HepG2 (cell line): ENCODE results near the gene PISD. TPM values are rescaled to one million over a fixed set of nuclear protein-coding genes. Genes with fewer than 3 reads are reported as not detected.

Experiments
- ATAC-seq: fragments of 200-7000 bp; cut with Tn5 transposase; 3 replicates; pipeline ENCODE4 v1.9.1; 2020; ENCODE audit warnings: mild to moderate bottlenecking, moderate library complexity
- BruUV-seq: library from RNA; stranded (reverse); fragments of 400-500 nt; replicated peaks from 2 replicates; lab custom pipeline; 2021; lab: Mats Ljungman, UMichigan
- CTCF ChIA-PET: fragments of 300-600 bp; formaldehyde crosslinking; extraction: SDS; loops from one replicate; lab custom pipeline; 2021; ENCODE audit warnings: low total read pairs, inconsistent platforms, low intra/inter-chr PET ratio; lab: Yijun Ruan, JAX
- POLR2A ChIA-PET: fragments of 350-600 bp; sonication (Branson Sonifier 250); formaldehyde crosslinking; loops from one replicate; lab custom pipeline; 2020; ENCODE audit warnings: antibody characterized with exemption, inconsistent platforms; lab: Yijun Ruan, JAX
- DNase-seq: peaks from one replicate; pipeline ENCODE4 v3.0.0-alpha.2; 2015; ENCODE audit warnings: low spot score
- FAIRE-seq: peaks from 3 replicates; lab custom pipeline; 2011; peaks lifted over from hg19 to GRCh38; lab: Jason Lieb, UNC
- H2AFZ ChIP-seq: one replicate; pipeline ENCODE4 v1.6.1; 2011; ENCODE audit warnings: low read length, inconsistent platforms
- H3K27ac ChIP-seq: fragments of 300-600 bp; 3 replicates; pipeline ENCODE4 v1.8.0; 2011; ENCODE audit warnings: mixed run types, mild to moderate bottlenecking, mixed read lengths, low read length, inconsistent platforms; ENCODE audit not compliant: insufficient read depth; ENCODE audit errors: extremely low read length
- H3K27me3 ChIP-seq, 2 experiments: fragments of 200-600 bp in 1 of 2; 2 replicates in 1 of 2; 3 replicates in 1 of 2; pipeline versions ENCODE4 v1.6.0 to v1.8.0; 2011; ENCODE audit warnings: low read length in 2 of 2, mild to moderate bottlenecking in 2 of 2, moderate library complexity in 2 of 2, inconsistent platforms in 1 of 2; ENCODE audit not compliant: insufficient read depth in 2 of 2, control insufficient read depth in 1 of 2
- H3K36me3 ChIP-seq, 2 experiments: fragments of 200-600 bp in 1 of 2; replicated peaks in 1 of 2; 2 replicates in 1 of 2; 3 replicates in 1 of 2; pipeline versions ENCODE4 v1.5.1 to v1.8.0; 2011; ENCODE audit warnings: low read length in 2 of 2, inconsistent platforms in 1 of 2; ENCODE audit not compliant: insufficient read depth in 2 of 2, control insufficient read depth in 1 of 2
- H3K4me1 ChIP-seq: 2 replicates; pipeline ENCODE4 v1.5.1; 2012; ENCODE audit warnings: low read length, inconsistent platforms; ENCODE audit not compliant: insufficient read depth
- H3K4me2 ChIP-seq: 2 replicates; pipeline ENCODE4 v1.6.0; 2011; ENCODE audit warnings: low read depth, low read length, inconsistent platforms
- H3K4me3 ChIP-seq, 3 experiments: fragments of 200-600 bp in 1 of 3; sonication (generic), shearing (Covaris generic) in 1 of 3; replicated peaks in 1 of 3; 2 replicates each; pipeline ENCODE4 v1.5.1; 2011 to 2016; ENCODE audit warnings: low read length in 3 of 3, inconsistent platforms in 2 of 3, low read depth in 2 of 3, mild to moderate bottlenecking in 2 of 3, control low read depth in 1 of 3, mixed read lengths in 1 of 3; ENCODE audit not compliant: insufficient read depth in 1 of 3
- H3K79me2 ChIP-seq: one replicate; pipeline ENCODE4 v1.6.1; 2011; ENCODE audit warnings: low read length, inconsistent platforms; ENCODE audit not compliant: insufficient read depth
- H3K9ac ChIP-seq: 2 replicates; pipeline ENCODE4 v1.6.0; 2011; ENCODE audit warnings: mild to moderate bottlenecking, low read depth, low read length, inconsistent platforms; ENCODE audit not compliant: insufficient read depth
- H3K9me3 ChIP-seq: 2 replicates; pipeline ENCODE4 v1.5.1; 2012; ENCODE audit warnings: mild to moderate bottlenecking, low read length
- H4K20me1 ChIP-seq: 2 replicates; pipeline ENCODE4 v1.6.0; 2011; ENCODE audit warnings: inconsistent platforms, mild to moderate bottlenecking, low read length, moderate library complexity; ENCODE audit not compliant: insufficient read depth
- DPF2 ChIP-seq: sonication (generic); formaldehyde crosslinking; IDR thresholded peaks from 2 replicates; pipeline ENCODE4 v1.4.0; 2020; ENCODE audit warnings: mild to moderate bottlenecking, low read depth, missing genetic modification reagents, borderline replicate concordance
- GATA4 ChIP-seq: sonication (generic); IDR thresholded peaks from 2 replicates; pipeline ENCODE4 v1.6.1; 2016; ENCODE audit warnings: antibody characterized with exemption, low read depth, borderline replicate concordance
- SKI ChIP-seq: fragments of 450-650 bp; IDR thresholded peaks from one replicate; pipeline ENCODE4 v1.6.1; 2018; ENCODE audit warnings: mild to moderate bottlenecking; ENCODE audit not compliant: partially characterized antibody
- SMARCC2 ChIP-seq: fragments of 450-650 bp; IDR thresholded peaks from 2 replicates; pipeline ENCODE4 v1.6.1; 2017; ENCODE audit warnings: antibody characterized with exemption, mild to moderate bottlenecking
- ZBTB20 ChIP-seq: sonication (generic); formaldehyde crosslinking; IDR thresholded peaks from 2 replicates; pipeline ENCODE4 v1.8.1; 2023; ENCODE audit warnings: missing genetic modification reagents, low read depth, mild to moderate bottlenecking, borderline replicate concordance
- ZFP36 ChIP-seq: fragments of 150-350 bp; IDR thresholded peaks from 2 replicates; pipeline ENCODE4 v1.6.1; 2018; ENCODE audit warnings: borderline replicate concordance, low read length, low read depth; ENCODE audit not compliant: partially characterized antibody
- ZNF205 ChIP-seq: IDR thresholded peaks from 2 replicates; pipeline ENCODE4 v1.6.1; 2018; ENCODE audit warnings: missing biosample characterization, missing genetic modification reagents
- ZNF317 ChIP-seq: sonication (generic); formaldehyde crosslinking; IDR thresholded peaks from 2 replicates; pipeline ENCODE4 v1.5.0; 2020; ENCODE audit warnings: mild to moderate bottlenecking, missing genetic modification reagents
- ZNF83 ChIP-seq: sonication (generic); formaldehyde crosslinking; IDR thresholded peaks from 2 replicates; pipeline ENCODE4 v1.4.0; 2020; ENCODE audit warnings: missing genetic modification reagents, mild to moderate bottlenecking, borderline replicate concordance
- ZNF891 ChIP-seq: sonication (generic); formaldehyde crosslinking; IDR thresholded peaks from 2 replicates; pipeline ENCODE4 v1.5.0; 2020; ENCODE audit warnings: mild to moderate bottlenecking, missing genetic modification reagents
- WGBS: methylation state at CpG from one replicate; pipeline ENCODE4 v1.1.6; 2017; ENCODE audit warnings: low lambda C conversion rate; 5-methylcytosine and 5-hydroxymethylcytosine counted together
- in situ Hi-C: cut with HindIII; loops from 2 replicates; pipeline ENCODE4 v1.10.0; 2017; ENCODE audit warnings: low pct_unique_long_range_greater_than_20kb; ENCODE audit not compliant: extremely low pct_ligation_motif_present
- intact Hi-C: fragments of 100-400 bp; cut with micrococcal nuclease; formaldehyde crosslinking; loops from one replicate; pipeline ENCODE4 v1.10.0; 2022; ENCODE audit not compliant: unreplicated experiment
- polyA plus RNA-seq, 8 experiments: library from polyadenylated mRNA; depleted of rRNA in 3 of 8; stranded (reverse) in 7 of 8; unstranded in 1 of 8; fragments of >200 nt; fragmentation: Illumina TruSeq in 4 of 8; extraction: Trizol in 4 of 8; gene quantifications; 2 replicates each; pipeline versions ENCODE4 v1.2.1 to v1.2.3, GENCODE V29; 2011 to 2016; ENCODE audit warnings: low read depth in 4 of 8, missing spikeins in 1 of 8, mixed read lengths in 1 of 8; ENCODE audit not compliant: insufficient read depth in 1 of 8
- total RNA-seq, 5 experiments: library from RNA; depleted of rRNA; stranded (reverse); fragments of >200 nt; fragmentation: Illumina TruSeq; extraction: Trizol; gene quantifications; 2 replicates each; pipeline ENCODE4 v1.2.3, GENCODE V29; 2016; ENCODE audit warnings: low read depth in 1 of 5
- TF ChIP-seq, protein P1 (sequence below): sonication (generic); formaldehyde crosslinking; IDR thresholded peaks from 2 replicates; pipeline ENCODE4 v1.5.0; 2020; ENCODE audit warnings: missing genetic modification reagents, mild to moderate bottlenecking, borderline replicate concordance
- TF ChIP-seq, protein P2 (sequence below): sonication (generic); formaldehyde crosslinking; IDR thresholded peaks from 2 replicates; pipeline ENCODE4 v1.4.0; 2020; ENCODE audit warnings: missing genetic modification reagents
- TF ChIP-seq, protein P3 (sequence below): IDR thresholded peaks from 2 replicates; pipeline ENCODE4 v1.6.1; 2016
- TF ChIP-seq, protein P4 (sequence below): sonication (generic); formaldehyde crosslinking; IDR thresholded peaks from 2 replicates; pipeline ENCODE4 v1.5.1; 2020; ENCODE audit warnings: missing genetic modification reagents, mild to moderate bottlenecking, borderline replicate concordance
- TF ChIP-seq, protein P5 (sequence below), 2 experiments: sonication (generic) in 1 of 2; formaldehyde crosslinking in 1 of 2; IDR thresholded peaks; 2 replicates each; pipeline versions ENCODE4 v1.4.0 to v1.6.1; 2018 to 2020; ENCODE audit warnings: missing genetic modification reagents in 2 of 2, borderline replicate concordance in 1 of 2, low read depth in 1 of 2, mild to moderate bottlenecking in 1 of 2, missing biosample characterization in 1 of 2

Gene PISD
- total and polyA plus RNA-seq, 2 of the 13 experiments (the other 11 are each of a cell fraction or from before 2014, with no cell fraction given): 30.1 to 47.7 TPM

DNA sequence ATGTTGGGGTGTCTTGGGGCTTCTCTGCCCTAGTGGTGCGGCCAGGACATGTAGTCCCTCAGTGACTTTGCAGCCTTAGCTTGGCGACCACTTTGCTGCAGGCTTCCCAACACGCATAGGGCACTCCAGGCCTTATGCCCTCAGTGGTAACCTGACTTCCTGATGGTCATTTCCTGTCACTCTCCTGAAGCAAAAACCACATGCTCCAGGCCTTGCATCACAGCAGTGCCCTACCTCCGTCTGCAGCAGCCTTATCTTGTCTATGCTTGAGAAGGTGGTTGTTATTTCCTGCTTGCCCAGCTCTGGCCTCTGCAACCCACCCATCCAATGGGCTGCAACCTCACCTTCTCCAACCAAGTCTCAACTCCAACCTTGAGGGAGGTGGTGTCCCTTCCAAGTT is 33.4 kb upstream of the PISD start:
- Histone ChIP-seq H3K9ac (no peak overlapping the region), H3K79me2 (no peaks in the 10 kb centered on the region), H3K27ac (no peak overlapping the region), H3K4me3 (no peak overlapping the region), H3K27me3 (no peaks in the 10 kb centered on the region), H2AFZ (no peak overlapping the region), H4K20me1 (no peaks in the 10 kb centered on the region), H3K4me1 (no peaks in the 10 kb centered on the region), H3K36me3 (peaks cover 11 to 42% of the 10 kb centered on the region in 2 experiments), H3K9me3 (no peaks in the 10 kb centered on the region), H3K4me2 (no peak overlapping the region)
- FAIRE-seq (no peak), DNase-seq (no peak), ATAC-seq (no peak)
- BruUV-seq: no TSS peak
- in situ Hi-C loops (no loop called here), intact Hi-C loops (no loop called here)
- ChIA-PET POLR2A (no interaction called here), CTCF (no interaction called here)
- 95% methylated on average over 4 of the region's 4 CpGs for WGBS
- TF ChIP-seq, protein P1, sequence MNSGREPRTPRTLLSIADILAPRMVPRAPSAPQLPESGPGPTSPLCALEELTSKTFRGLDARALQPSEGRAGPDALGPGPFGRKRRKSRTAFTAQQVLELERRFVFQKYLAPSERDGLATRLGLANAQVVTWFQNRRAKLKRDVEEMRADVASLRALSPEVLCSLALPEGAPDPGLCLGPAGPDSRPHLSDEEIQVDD (CRISPR knock-in tag): no peak
- TF ChIP-seq, protein P2, sequence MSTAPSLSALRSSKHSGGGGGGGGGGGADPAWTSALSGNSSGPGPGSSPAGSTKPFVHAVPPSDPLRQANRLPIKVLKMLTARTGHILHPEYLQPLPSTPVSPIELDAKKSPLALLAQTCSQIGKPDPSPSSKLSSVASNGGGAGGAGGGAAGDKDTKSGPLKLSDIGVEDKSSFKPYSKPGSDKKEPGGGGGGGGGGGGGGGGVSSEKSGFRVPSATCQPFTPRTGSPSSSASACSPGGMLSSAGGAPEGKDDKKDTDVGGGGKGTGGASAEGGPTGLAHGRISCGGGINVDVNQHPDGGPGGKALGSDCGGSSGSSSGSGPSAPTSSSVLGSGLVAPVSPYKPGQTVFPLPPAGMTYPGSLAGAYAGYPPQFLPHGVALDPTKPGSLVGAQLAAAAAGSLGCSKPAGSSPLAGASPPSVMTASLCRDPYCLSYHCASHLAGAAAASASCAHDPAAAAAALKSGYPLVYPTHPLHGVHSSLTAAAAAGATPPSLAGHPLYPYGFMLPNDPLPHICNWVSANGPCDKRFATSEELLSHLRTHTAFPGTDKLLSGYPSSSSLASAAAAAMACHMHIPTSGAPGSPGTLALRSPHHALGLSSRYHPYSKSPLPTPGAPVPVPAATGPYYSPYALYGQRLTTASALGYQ (CRISPR knock-in tag): no peak
- TF ChIP-seq GATA4 (no peak), ZBTB20 (no peak), ZNF205 (CRISPR knock-in tag) (no peak), SMARCC2 (no peak), DPF2 (no peak), SKI (no peak), ZNF83 (CRISPR knock-in tag) (no peak), ZFP36 (no peak), ZNF891 (no peak), ZNF317 (CRISPR knock-in tag) (no peak)
- TF ChIP-seq, protein P3, sequence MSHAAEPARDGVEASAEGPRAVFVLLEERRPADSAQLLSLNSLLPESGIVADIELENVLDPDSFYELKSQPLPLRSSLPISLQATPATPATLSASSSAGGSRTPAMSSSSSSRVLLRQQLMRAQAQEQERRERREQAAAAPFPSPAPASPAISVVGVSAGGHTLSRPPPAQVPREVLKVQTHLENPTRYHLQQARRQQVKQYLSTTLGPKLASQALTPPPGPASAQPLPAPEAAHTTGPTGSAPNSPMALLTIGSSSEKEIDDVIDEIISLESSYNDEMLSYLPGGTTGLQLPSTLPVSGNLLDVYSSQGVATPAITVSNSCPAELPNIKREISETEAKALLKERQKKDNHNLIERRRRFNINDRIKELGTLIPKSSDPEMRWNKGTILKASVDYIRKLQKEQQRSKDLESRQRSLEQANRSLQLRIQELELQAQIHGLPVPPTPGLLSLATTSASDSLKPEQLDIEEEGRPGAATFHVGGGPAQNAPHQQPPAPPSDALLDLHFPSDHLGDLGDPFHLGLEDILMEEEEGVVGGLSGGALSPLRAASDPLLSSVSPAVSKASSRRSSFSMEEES: no peak
- TF ChIP-seq, protein P4, sequence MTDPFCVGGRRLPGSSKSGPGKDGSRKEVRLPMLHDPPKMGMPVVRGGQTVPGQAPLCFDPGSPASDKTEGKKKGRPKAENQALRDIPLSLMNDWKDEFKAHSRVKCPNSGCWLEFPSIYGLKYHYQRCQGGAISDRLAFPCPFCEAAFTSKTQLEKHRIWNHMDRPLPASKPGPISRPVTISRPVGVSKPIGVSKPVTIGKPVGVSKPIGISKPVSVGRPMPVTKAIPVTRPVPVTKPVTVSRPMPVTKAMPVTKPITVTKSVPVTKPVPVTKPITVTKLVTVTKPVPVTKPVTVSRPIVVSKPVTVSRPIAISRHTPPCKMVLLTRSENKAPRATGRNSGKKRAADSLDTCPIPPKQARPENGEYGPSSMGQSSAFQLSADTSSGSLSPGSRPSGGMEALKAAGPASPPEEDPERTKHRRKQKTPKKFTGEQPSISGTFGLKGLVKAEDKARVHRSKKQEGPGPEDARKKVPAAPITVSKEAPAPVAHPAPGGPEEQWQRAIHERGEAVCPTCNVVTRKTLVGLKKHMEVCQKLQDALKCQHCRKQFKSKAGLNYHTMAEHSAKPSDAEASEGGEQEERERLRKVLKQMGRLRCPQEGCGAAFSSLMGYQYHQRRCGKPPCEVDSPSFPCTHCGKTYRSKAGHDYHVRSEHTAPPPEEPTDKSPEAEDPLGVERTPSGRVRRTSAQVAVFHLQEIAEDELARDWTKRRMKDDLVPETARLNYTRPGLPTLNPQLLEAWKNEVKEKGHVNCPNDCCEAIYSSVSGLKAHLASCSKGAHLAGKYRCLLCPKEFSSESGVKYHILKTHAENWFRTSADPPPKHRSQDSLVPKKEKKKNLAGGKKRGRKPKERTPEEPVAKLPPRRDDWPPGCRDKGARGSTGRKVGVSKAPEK (CRISPR knock-in tag): no peak
- TF ChIP-seq, protein P5, sequence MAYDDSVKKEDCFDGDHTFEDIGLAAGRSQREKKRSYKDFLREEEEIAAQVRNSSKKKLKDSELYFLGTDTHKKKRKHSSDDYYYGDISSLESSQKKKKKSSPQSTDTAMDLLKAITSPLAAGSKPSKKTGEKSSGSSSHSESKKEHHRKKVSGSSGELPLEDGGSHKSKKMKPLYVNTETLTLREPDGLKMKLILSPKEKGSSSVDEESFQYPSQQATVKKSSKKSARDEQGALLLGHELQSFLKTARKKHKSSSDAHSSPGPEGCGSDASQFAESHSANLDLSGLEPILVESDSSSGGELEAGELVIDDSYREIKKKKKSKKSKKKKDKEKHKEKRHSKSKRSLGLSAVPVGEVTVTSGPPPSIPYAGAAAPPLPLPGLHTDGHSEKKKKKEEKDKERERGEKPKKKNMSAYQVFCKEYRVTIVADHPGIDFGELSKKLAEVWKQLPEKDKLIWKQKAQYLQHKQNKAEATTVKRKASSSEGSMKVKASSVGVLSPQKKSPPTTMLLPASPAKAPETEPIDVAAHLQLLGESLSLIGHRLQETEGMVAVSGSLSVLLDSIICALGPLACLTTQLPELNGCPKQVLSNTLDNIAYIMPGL (CRISPR knock-in tag; IDR thresholded peaks at IDR 0.05; ENCODE audit: borderline replicate concordance in 1 of 2, low read depth in 1 of 2): no peak
